ENCODE measurements around the gene OMA1. TPM values are rescaled to one million over a fixed set of nuclear protein-coding genes. Genes with fewer than 3 reads are reported as not detected.

OMA1 gene
- polyA plus RNA-seq, 2 donors = 10.6 to 19.5 TPM

- Histone ChIP-seq H3K36me3 (ENCODE audit: control insufficient read depth in 2 of 2, insufficient read depth in 2 of 2, low read length in 1 of 2) (no peaks in the 10 kb centered on the region), H3K9me3 (ENCODE audit: control insufficient read depth in 2 of 2, insufficient read depth in 1 of 2, low read depth in 1 of 2, low read length in 1 of 2) (no peaks in the 10 kb centered on the region), H3K27me3 (ENCODE audit: control insufficient read depth in 1 of 2, insufficient read depth in 2 of 2, low read length in 2 of 2) (no peaks in the 10 kb centered on the region), H3K4me1 (ENCODE audit: control insufficient read depth in 2 of 2, insufficient read depth in 2 of 2, low read length in 1 of 2) (no peaks in the 10 kb centered on the region), H3K27ac (ENCODE audit: low read depth in 2 of 2, low read length in 1 of 2) (no peak overlapping the region), H3K4me3 (ENCODE audit: low read depth in 1 of 2, low read length in 2 of 2) (no peak overlapping the region)
- 63 to 65% methylated on average over 11 of the region's 11 CpGs for WGBS, 2 donors
Measured at GRCh38 chr1:58457023-58457635, 89.4 kb downstream of the OMA1 start.

- Histone ChIP-seq H3K27me3 (ENCODE audit: control insufficient read depth in 1 of 2, insufficient read depth in 2 of 2, low read length in 2 of 2) (no peaks in the 10 kb centered on the region), H3K4me3 (ENCODE audit: low read depth in 1 of 2, low read length in 2 of 2) (no peak overlapping the region), H3K27ac (ENCODE audit: low read depth in 2 of 2, low read length in 1 of 2) (no peak overlapping the region), H3K9me3 (ENCODE audit: control insufficient read depth in 2 of 2, insufficient read depth in 1 of 2, low read depth in 1 of 2, low read length in 1 of 2) (no peaks in the 10 kb centered on the region), H3K36me3 (ENCODE audit: control insufficient read depth in 2 of 2, insufficient read depth in 2 of 2, low read length in 1 of 2) (no peaks in the 10 kb centered on the region), H3K4me1 (ENCODE audit: control insufficient read depth in 2 of 2, insufficient read depth in 2 of 2, low read length in 1 of 2) (no peaks in the 10 kb centered on the region)
- WGBS, 2 donors = 70 to 72% methylated on average over 3 of the region's 3 CpGs
Measured at GRCh38 chr1:58456470-58456869, 90.1 kb downstream of the OMA1 start.

GRCh38 chr1:58454807-58455206 lies 91.7 kb downstream of the OMA1 start:
- H3K27me3 ChIP-seq (ENCODE audit: control insufficient read depth in 1 of 2, insufficient read depth in 2 of 2, low read length in 2 of 2) = no peaks in the 10 kb centered on the region
- no peaks in the 10 kb centered on the region for H3K36me3 ChIP-seq (ENCODE audit: control insufficient read depth in 2 of 2, insufficient read depth in 2 of 2, low read length in 1 of 2)
- no peaks in the 10 kb centered on the region for H3K9me3 ChIP-seq (ENCODE audit: control insufficient read depth in 2 of 2, insufficient read depth in 1 of 2, low read depth in 1 of 2, low read length in 1 of 2)
- H3K27ac ChIP-seq (ENCODE audit: low read depth in 2 of 2, low read length in 1 of 2) = no peak overlapping the region
- H3K4me3 ChIP-seq (ENCODE audit: low read depth in 1 of 2, low read length in 2 of 2) = no peak overlapping the region
- 78 to 86% methylated on average over 6 of the region's 6 CpGs for WGBS, 2 donors
- no peaks in the 10 kb centered on the region for H3K4me1 ChIP-seq (ENCODE audit: control insufficient read depth in 2 of 2, insufficient read depth in 2 of 2, low read length in 1 of 2)

GRCh38 chr1:58454385-58454784 lies 92.1 kb downstream of the OMA1 start:
- no peaks in the 10 kb centered on the region for H3K9me3 ChIP-seq (ENCODE audit: control insufficient read depth in 2 of 2, insufficient read depth in 1 of 2, low read depth in 1 of 2, low read length in 1 of 2)
- H3K36me3 ChIP-seq (ENCODE audit: control insufficient read depth in 2 of 2, insufficient read depth in 2 of 2, low read length in 1 of 2) = no peaks in the 10 kb centered on the region
- no peak overlapping the region for H3K27ac ChIP-seq (ENCODE audit: low read depth in 2 of 2, low read length in 1 of 2)
- H3K4me1 ChIP-seq (ENCODE audit: control insufficient read depth in 2 of 2, insufficient read depth in 2 of 2, low read length in 1 of 2) = no peaks in the 10 kb centered on the region
- WGBS, 2 donors = 68 to 72% methylated on average over 11 of the region's 11 CpGs
- no peaks in the 10 kb centered on the region for H3K27me3 ChIP-seq (ENCODE audit: control insufficient read depth in 1 of 2, insufficient read depth in 2 of 2, low read length in 2 of 2)
- H3K4me3 ChIP-seq (ENCODE audit: low read depth in 1 of 2, low read length in 2 of 2) = no peak overlapping the region

GRCh38 chr1:58451560-58452191 lies 94.8 kb downstream of the OMA1 start:
- no peaks in the 10 kb centered on the region for H3K27me3 ChIP-seq (ENCODE audit: control insufficient read depth in 1 of 2, insufficient read depth in 2 of 2, low read length in 2 of 2)
- no peaks in the 10 kb centered on the region for H3K36me3 ChIP-seq (ENCODE audit: control insufficient read depth in 2 of 2, insufficient read depth in 2 of 2, low read length in 1 of 2)
- no peak overlapping the region for H3K4me3 ChIP-seq (ENCODE audit: low read depth in 1 of 2, low read length in 2 of 2)
- peaks cover 0 to 3% of the 10 kb centered on the region in 2 donors for H3K4me1 ChIP-seq (ENCODE audit: control insufficient read depth in 2 of 2, insufficient read depth in 2 of 2, low read length in 1 of 2)
- H3K9me3 ChIP-seq (ENCODE audit: control insufficient read depth in 2 of 2, insufficient read depth in 1 of 2, low read depth in 1 of 2, low read length in 1 of 2) = no peaks in the 10 kb centered on the region
- WGBS, 2 donors = 70 to 79% methylated on average over 14 of the region's 14 CpGs
- no peak overlapping the region for H3K27ac ChIP-seq (ENCODE audit: low read depth in 2 of 2, low read length in 1 of 2)

- H3K4me1 ChIP-seq (ENCODE audit: control insufficient read depth in 2 of 2, insufficient read depth in 2 of 2, low read length in 1 of 2) = peaks cover 0 to 3% of the 10 kb centered on the region in 2 donors
- no peak overlapping the region for H3K4me3 ChIP-seq (ENCODE audit: low read depth in 1 of 2, low read length in 2 of 2)
- 30 to 39% methylated on average over 2 of the region's 2 CpGs for WGBS, 2 donors
- H3K9me3 ChIP-seq (ENCODE audit: control insufficient read depth in 2 of 2, insufficient read depth in 1 of 2, low read depth in 1 of 2, low read length in 1 of 2) = no peaks in the 10 kb centered on the region
- H3K27me3 ChIP-seq (ENCODE audit: control insufficient read depth in 1 of 2, insufficient read depth in 2 of 2, low read length in 2 of 2) = no peaks in the 10 kb centered on the region
- H3K36me3 ChIP-seq (ENCODE audit: control insufficient read depth in 2 of 2, insufficient read depth in 2 of 2, low read length in 1 of 2) = no peaks in the 10 kb centered on the region
- H3K27ac ChIP-seq (ENCODE audit: low read depth in 2 of 2, low read length in 1 of 2) = no peak overlapping the region
Measured at GRCh38 chr1:58447886-58448285, 98.6 kb downstream of the OMA1 start.

- Histone ChIP-seq H3K4me1 (ENCODE audit: control insufficient read depth in 2 of 2, insufficient read depth in 2 of 2, low read length in 1 of 2) (peaks cover 0 to 3% of the 10 kb centered on the region in 2 donors), H3K27me3 (ENCODE audit: control insufficient read depth in 1 of 2, insufficient read depth in 2 of 2, low read length in 2 of 2) (no peaks in the 10 kb centered on the region), H3K27ac (ENCODE audit: low read depth in 2 of 2, low read length in 1 of 2) (no peak overlapping the region), H3K9me3 (ENCODE audit: control insufficient read depth in 2 of 2, insufficient read depth in 1 of 2, low read depth in 1 of 2, low read length in 1 of 2) (no peaks in the 10 kb centered on the region), H3K36me3 (ENCODE audit: control insufficient read depth in 2 of 2, insufficient read depth in 2 of 2, low read length in 1 of 2) (no peaks in the 10 kb centered on the region), H3K4me3 (ENCODE audit: low read depth in 1 of 2, low read length in 2 of 2) (no peak overlapping the region)
- 43 to 57% methylated on average over 3 of the region's 3 CpGs for WGBS, 2 donors
Measured at GRCh38 chr1:58447042-58447441, 99.5 kb downstream of the OMA1 start.

GRCh38 chr1:58446368-58446767 lies 100.2 kb downstream of the OMA1 start:
- H3K27me3 ChIP-seq (ENCODE audit: control insufficient read depth in 1 of 2, insufficient read depth in 2 of 2, low read length in 2 of 2) = no peaks in the 10 kb centered on the region
- no peaks in the 10 kb centered on the region for H3K36me3 ChIP-seq (ENCODE audit: control insufficient read depth in 2 of 2, insufficient read depth in 2 of 2, low read length in 1 of 2)
- peaks cover 0 to 3% of the 10 kb centered on the region in 2 donors for H3K4me1 ChIP-seq (ENCODE audit: control insufficient read depth in 2 of 2, insufficient read depth in 2 of 2, low read length in 1 of 2)
- no peaks in the 10 kb centered on the region for H3K9me3 ChIP-seq (ENCODE audit: control insufficient read depth in 2 of 2, insufficient read depth in 1 of 2, low read depth in 1 of 2, low read length in 1 of 2)
- H3K4me3 ChIP-seq (ENCODE audit: low read depth in 1 of 2, low read length in 2 of 2) = no peak overlapping the region
- no peak overlapping the region for H3K27ac ChIP-seq (ENCODE audit: low read depth in 2 of 2, low read length in 1 of 2)

GRCh38 chr1:58443986-58444868 lies 102.3 kb downstream of the OMA1 start:
- 58 to 66% methylated on average over 4 of the region's 4 CpGs for WGBS, 2 donors
- Histone ChIP-seq H3K27ac (ENCODE audit: low read depth in 2 of 2, low read length in 1 of 2) (no peak overlapping the region), H3K36me3 (ENCODE audit: control insufficient read depth in 2 of 2, insufficient read depth in 2 of 2, low read length in 1 of 2) (no peaks in the 10 kb centered on the region), H3K9me3 (ENCODE audit: control insufficient read depth in 2 of 2, insufficient read depth in 1 of 2, low read depth in 1 of 2, low read length in 1 of 2) (no peaks in the 10 kb centered on the region), H3K27me3 (ENCODE audit: control insufficient read depth in 1 of 2, insufficient read depth in 2 of 2, low read length in 2 of 2) (no peaks in the 10 kb centered on the region), H3K4me3 (ENCODE audit: low read depth in 1 of 2, low read length in 2 of 2) (no peak overlapping the region), H3K4me1 (ENCODE audit: control insufficient read depth in 2 of 2, insufficient read depth in 2 of 2, low read length in 1 of 2) (peaks cover 0 to 3% of the 10 kb centered on the region in 2 donors)
